Measurements from ENCODE around the gene LGALS16. TPM values are rescaled to one million over a fixed set of nuclear protein-coding genes. Genes with fewer than 3 reads are reported as not detected.

The LGALS16 gene, protein sequence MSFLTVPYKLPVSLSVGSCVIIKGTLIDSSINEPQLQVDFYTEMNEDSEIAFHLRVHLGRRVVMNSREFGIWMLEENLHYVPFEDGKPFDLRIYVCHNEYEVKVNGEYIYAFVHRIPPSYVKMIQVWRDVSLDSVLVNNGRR
- not detected in 2 replicates for total RNA-seq (ENCODE audit: low replicate concordance)

GRCh38 chr19:39655613-39656012, at the start of gene LGALS16:
LGALS16 (plus strand) TSS chr19:39655913; CDS start chr19:39655962, 49 bp downstream.

DNA sequence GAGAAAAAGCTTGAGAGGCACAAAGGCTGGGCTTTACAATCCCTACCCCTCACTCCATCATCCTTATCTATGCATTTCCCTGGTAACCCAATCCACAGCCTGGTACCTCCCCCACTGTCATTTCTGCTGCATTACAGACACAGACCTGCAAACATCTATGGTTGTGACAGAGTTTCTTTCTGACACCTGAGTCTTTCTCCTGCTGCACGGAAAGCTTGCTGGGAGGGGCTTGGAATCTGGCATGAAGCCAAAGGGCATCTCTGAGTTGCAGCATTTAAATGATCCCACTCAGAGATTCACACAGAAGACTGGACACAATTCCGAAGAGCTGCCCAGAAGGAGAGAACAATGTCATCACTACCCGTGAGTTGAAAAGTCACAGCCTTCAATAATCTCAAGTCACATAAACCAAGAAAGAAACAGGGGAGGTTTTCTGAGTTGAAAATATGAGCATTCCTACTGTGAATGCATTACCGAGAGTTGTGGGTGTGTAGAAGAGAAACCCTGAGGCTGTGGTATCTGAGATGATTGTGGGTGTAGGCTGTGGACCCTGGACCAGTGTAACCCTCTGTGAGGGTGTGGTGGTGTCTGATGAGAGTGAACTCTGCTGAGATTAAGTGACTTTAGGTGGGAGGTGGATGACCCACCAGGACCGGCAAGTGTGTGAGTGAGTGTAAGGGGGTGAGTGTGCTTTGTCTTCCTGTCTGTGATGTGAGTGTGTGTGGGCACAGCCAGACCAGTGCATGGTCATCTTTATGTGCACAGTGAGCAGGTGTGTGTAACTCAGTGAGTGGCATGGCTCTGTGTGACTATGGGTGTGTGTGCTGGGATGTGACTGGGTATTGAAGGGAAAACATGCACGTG, 48.7 kb downstream of the LGALS16 start, which contains the start of gene LGALS14:
Gene LGALS14 (plus strand): TSS at position 301 of the 864 bp plus-strand sequence. CDS start 48 bp downstream, at position 349.

Other genes starting within 250 kb of the LGALS16 start
- gene ZFP36, start 249.1 kb upstream of the LGALS16 start, total RNA-seq (ENCODE audit: low replicate concordance) = 0.60 and 3.7 TPM in 2 replicates
- 5.1 and 20.7 TPM in 2 replicates for gene PLEKHG2, start 243.2 kb upstream of the LGALS16 start, total RNA-seq (ENCODE audit: low replicate concordance)
- gene RPS16, start 220.0 kb upstream of the LGALS16 start, total RNA-seq (ENCODE audit: low replicate concordance) = 185 and 379 TPM in 2 replicates
- gene SUPT5H, start 210.3 kb upstream of the LGALS16 start, total RNA-seq (ENCODE audit: low replicate concordance) = 56.4 and 138 TPM in 2 replicates
- 46.9 and 63.3 TPM in 2 replicates for gene TIMM50, start 175.1 kb upstream of the LGALS16 start, total RNA-seq (ENCODE audit: low replicate concordance)
- 0.08 TPM in 1 of 2 replicates, not detected in the other for gene DLL3, start 157.0 kb upstream of the LGALS16 start, total RNA-seq (ENCODE audit: low replicate concordance)
- not detected in 2 replicates for gene SELENOV, start 140.8 kb upstream of the LGALS16 start, total RNA-seq (ENCODE audit: low replicate concordance)
- gene EID2B, start 123.1 kb upstream of the LGALS16 start, total RNA-seq (ENCODE audit: low replicate concordance) = 2.0 and 2.9 TPM in 2 replicates
- gene EID2, start 115.8 kb upstream of the LGALS16 start, total RNA-seq (ENCODE audit: low replicate concordance) = 3.3 and 13.4 TPM in 2 replicates
- gene LGALS13, start 53.4 kb upstream of the LGALS16 start, total RNA-seq (ENCODE audit: low replicate concordance) = not detected in 2 replicates
- gene LGALS14, start 48.6 kb downstream of the LGALS16 start, total RNA-seq (ENCODE audit: low replicate concordance) = 0.08 TPM in 1 of 2 replicates, not detected in the other
- gene CLC, start 82.1 kb downstream of the LGALS16 start, total RNA-seq (ENCODE audit: low replicate concordance) = not detected in 2 replicates
- gene LEUTX, start 122.9 kb downstream of the LGALS16 start, total RNA-seq (ENCODE audit: low replicate concordance) = not detected in 2 replicates
- gene DYRK1B, start 178.2 kb downstream of the LGALS16 start, total RNA-seq (ENCODE audit: low replicate concordance) = 9.0 and 11.7 TPM in 2 replicates
- gene FBL, start 190.5 kb downstream of the LGALS16 start, total RNA-seq (ENCODE audit: low replicate concordance) = 232 and 277 TPM in 2 replicates